ENCODE results near the gene UCN2.

- TF ChIP-seq CTCF (IDR thresholded peaks at IDR 0.05; ENCODE audit: low read depth, low read length, poor library complexity, severe bottlenecking) (no peak), EZH2phosphoT487 (IDR thresholded peaks at IDR 0.05; ENCODE audit: borderline replicate concordance, low read length) (no peak)
These were observed 44.3 kb downstream of the UCN2 start for GRCh38 chr3:48519277-48519643.
